ENCODE data around the gene EPG5. TPM values are rescaled to one million over a fixed set of nuclear protein-coding genes. Genes with fewer than 3 reads are reported as not detected.

Gene EPG5
- total and polyA plus RNA-seq, 2 donors (not counting 3 experiments of a cell fraction or from before 2014, with no cell fraction given) = 16.7 to 25.6 TPM

DNA sequence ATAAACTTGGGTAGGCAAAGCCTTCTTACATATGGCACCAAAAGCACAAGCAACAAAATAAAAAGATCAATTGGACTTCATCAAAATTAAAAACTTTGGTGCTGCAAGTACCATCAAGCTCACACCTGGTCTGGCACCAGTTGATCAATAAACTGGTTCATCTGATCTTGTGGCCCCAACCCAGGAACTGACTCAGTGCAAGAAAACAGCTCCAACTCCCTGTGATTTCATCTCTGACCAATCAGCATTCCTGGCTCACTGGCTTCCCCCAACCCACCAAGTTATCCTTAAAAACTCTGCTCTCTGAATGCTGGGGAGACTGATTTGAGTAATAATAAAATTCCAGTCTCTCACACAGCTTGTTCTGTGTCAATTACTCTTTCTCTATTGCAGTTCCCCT, 8.4 kb downstream of the EPG5 start:
- DNase-seq (ENCODE audit: low read depth, low spot score) (no peak), FAIRE-seq (no peak)
- Histone ChIP-seq H3K36me3 (ENCODE audit: control insufficient read depth in 2 of 2, extremely low read depth in 1 of 2, insufficient read depth in 2 of 2, low read length in 2 of 2) (peaks cover 0 to 8% of the 10 kb centered on the region in 2 experiments), H3K4me3 (replicated peaks in 1 of 3; ENCODE audit: insufficient read depth in 1 of 3, low read depth in 1 of 3, low read length in 3 of 3) (no peak overlapping the region), H2AFZ (ENCODE audit: low read depth, low read length) (no peak overlapping the region), H3K9me3 (replicated peaks; ENCODE audit: control insufficient read depth, insufficient read depth, low read length) (no peaks in the 10 kb centered on the region), H3K27ac (ENCODE audit: insufficient read depth, low read depth, low read length) (no peak overlapping the region), H4K20me1 (replicated peaks; ENCODE audit: control insufficient read depth, extremely low read depth, insufficient read depth, low read length) (no peaks in the 10 kb centered on the region), H3K27me3 (ENCODE audit: control insufficient read depth in 2 of 2, insufficient read depth in 2 of 2, low read length in 2 of 2) (no peaks in the 10 kb centered on the region), H3K4me2 (ENCODE audit: insufficient read depth, low read length) (no peak overlapping the region), H3K4me1 (ENCODE audit: control insufficient read depth, extremely low read depth, insufficient read depth, low read length) (no peaks in the 10 kb centered on the region), H3K9me1 (replicated peaks; ENCODE audit: control insufficient read depth, extremely low read depth, insufficient read depth, low read length) (no peaks in the 10 kb centered on the region), H3K9ac (replicated peaks; ENCODE audit: extremely low read depth, insufficient read depth, low read length) (no peak overlapping the region), H3K79me2 (ENCODE audit: control insufficient read depth, insufficient read depth, low read length) (peaks cover 13% of the 10 kb centered on the region)
- CTCF ChIA-PET = interaction anchor here (1.1 kb wide), 1 partner anchor 115 kb away, joined by 7 read pairs; no protein-coding TSS in a partner anchor
- TF ChIP-seq, protein P1, sequence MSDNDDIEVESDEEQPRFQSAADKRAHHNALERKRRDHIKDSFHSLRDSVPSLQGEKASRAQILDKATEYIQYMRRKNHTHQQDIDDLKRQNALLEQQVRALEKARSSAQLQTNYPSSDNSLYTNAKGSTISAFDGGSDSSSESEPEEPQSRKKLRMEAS (IDR thresholded peaks at IDR 0.05; ENCODE audit: insufficient read depth, insufficient read length) = no peak
- no peak for TF ChIP-seq MYC (IDR thresholded peaks at IDR 0.05; ENCODE audit: low read depth, low read length)
- TF ChIP-seq GATA2 (IDR thresholded peaks at IDR 0.05; ENCODE audit: insufficient read depth, insufficient read length, low read depth, low read length) = no peak
- TF ChIP-seq, protein P2, sequence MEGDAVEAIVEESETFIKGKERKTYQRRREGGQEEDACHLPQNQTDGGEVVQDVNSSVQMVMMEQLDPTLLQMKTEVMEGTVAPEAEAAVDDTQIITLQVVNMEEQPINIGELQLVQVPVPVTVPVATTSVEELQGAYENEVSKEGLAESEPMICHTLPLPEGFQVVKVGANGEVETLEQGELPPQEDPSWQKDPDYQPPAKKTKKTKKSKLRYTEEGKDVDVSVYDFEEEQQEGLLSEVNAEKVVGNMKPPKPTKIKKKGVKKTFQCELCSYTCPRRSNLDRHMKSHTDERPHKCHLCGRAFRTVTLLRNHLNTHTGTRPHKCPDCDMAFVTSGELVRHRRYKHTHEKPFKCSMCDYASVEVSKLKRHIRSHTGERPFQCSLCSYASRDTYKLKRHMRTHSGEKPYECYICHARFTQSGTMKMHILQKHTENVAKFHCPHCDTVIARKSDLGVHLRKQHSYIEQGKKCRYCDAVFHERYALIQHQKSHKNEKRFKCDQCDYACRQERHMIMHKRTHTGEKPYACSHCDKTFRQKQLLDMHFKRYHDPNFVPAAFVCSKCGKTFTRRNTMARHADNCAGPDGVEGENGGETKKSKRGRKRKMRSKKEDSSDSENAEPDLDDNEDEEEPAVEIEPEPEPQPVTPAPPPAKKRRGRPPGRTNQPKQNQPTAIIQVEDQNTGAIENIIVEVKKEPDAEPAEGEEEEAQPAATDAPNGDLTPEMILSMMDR (IDR thresholded peaks at IDR 0.05; ENCODE audit: extremely low read depth in 1 of 2, insufficient read depth in 1 of 2, low read depth in 1 of 2, low read length in 2 of 2) = no peak
- no peak for TF ChIP-seq JUN (IDR thresholded peaks at IDR 0.05; ENCODE audit: borderline replicate concordance, insufficient read depth, insufficient read length, low read depth)
- TF ChIP-seq FOS (IDR thresholded peaks at IDR 0.05; ENCODE audit: borderline replicate concordance, insufficient read depth, low read length) = no peak
- TF ChIP-seq EZH2 (IDR thresholded peaks at IDR 0.05; ENCODE audit: borderline replicate concordance, low read depth, low read length, severe bottlenecking) = no peak
- no peak for TF ChIP-seq POLR2AphosphoS5 (IDR thresholded peaks at IDR 0.05; ENCODE audit: insufficient read depth, low read depth, low read length)
- TF ChIP-seq POLR2A (IDR thresholded peaks at IDR 0.05; ENCODE audit: low read depth, low read length) = no peak
- POLR2A ChIA-PET = no interaction called here
- intact Hi-C loops (cut with micrococcal nuclease) = no loop called here
- dilution Hi-C loops (cut with MboI; ENCODE audit: extremely low pct_ligation_motif_present, low sequenced_read_pairs) = no loop called here
- BruUV-seq (replicated peaks) = no TSS peak
